ENCODE measurements around the gene CSNK1A1.

DNA sequence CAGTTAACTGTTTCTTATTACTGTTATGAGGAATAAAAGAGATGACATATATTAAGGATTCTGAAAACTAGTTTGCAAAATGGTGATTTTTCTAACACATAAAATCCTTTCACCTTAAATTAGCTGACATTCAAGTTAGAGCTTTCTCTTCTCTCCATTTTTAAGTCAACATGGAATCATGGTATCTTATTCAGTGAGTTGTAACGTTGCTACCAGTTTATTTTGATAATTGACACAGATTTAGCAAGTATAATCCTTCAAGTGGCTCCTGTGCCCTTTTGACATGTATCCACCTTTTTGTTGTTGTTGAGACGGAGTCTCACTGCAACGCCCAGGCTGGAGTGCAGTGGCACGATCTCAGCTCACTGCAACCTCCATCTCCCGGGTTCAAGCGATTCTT, 58.5 kb downstream of the CSNK1A1 start:
- TF ChIP-seq EGR1 (IDR thresholded peaks at IDR 0.05; ENCODE audit: low read depth in 2 of 2), result no peak
- TF ChIP-seq CTCF (IDR thresholded peaks at IDR 0.05; ENCODE audit: low read depth, low read length, missing input control), result no peak
- no peak for TF ChIP-seq REST (IDR thresholded peaks at IDR 0.05)
- TF ChIP-seq, protein P1, sequence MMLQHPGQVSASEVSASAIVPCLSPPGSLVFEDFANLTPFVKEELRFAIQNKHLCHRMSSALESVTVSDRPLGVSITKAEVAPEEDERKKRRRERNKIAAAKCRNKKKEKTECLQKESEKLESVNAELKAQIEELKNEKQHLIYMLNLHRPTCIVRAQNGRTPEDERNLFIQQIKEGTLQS (IDR thresholded peaks at IDR 0.05), result no peak
- TF ChIP-seq SP1 (IDR thresholded peaks at IDR 0.05), result no peak
- TF ChIP-seq MAX (IDR thresholded peaks at IDR 0.05), result no peak
- no peak for TF ChIP-seq RAD21 (IDR thresholded peaks at IDR 0.05)
- TF ChIP-seq RXRA (IDR thresholded peaks at IDR 0.05), result no peak
- TF ChIP-seq JUND (IDR thresholded peaks at IDR 0.05), result no peak
- no peak for TF ChIP-seq ZBTB33 (IDR thresholded peaks at IDR 0.05)
- TF ChIP-seq TAF1 (conservative IDR thresholded peaks at IDR 0.05), result no peak
- TF ChIP-seq GABPA (IDR thresholded peaks at IDR 0.05 in 1 of 2, conservative IDR thresholded peaks at IDR 0.05 in 1 of 2), result no peak
- no peak for TF ChIP-seq YY1 (IDR thresholded peaks at IDR 0.05)
- TF ChIP-seq FOXA1 (IDR thresholded peaks at IDR 0.05), result no peak

Measured in liver (tissue), 3 donors.